GM20000 (cell line): ENCODE data around the gene SUGCT.

ENCODE experiments used
- DNase-seq: peaks from one replicate; pipeline ENCODE4 v3.0.0; 2012; ENCODE audit warnings: low spot score
- CTCF ChIP-seq: IDR thresholded peaks from 2 replicates; pipeline ENCODE4 v1.5.1; 2012; ENCODE audit warnings: mild to moderate bottlenecking, control low read depth; ENCODE audit errors: extremely low read depth, missing control alignments

SUGCT gene

GRCh38 chr7:40782836-40783235 lies 648.0 kb downstream of the SUGCT start:
- TF ChIP-seq CTCF = no peak
- DNase-seq = no peak

- no peak for TF ChIP-seq CTCF
- DNase-seq = no peak
These were observed 649.4 kb downstream of the SUGCT start for GRCh38 chr7:40784176-40784575.

GRCh38 chr7:40786909-40787308 lies 652.1 kb downstream of the SUGCT start:
- no peak for TF ChIP-seq CTCF
- no peak for DNase-seq

GRCh38 chr7:40793132-40793531 lies 658.3 kb downstream of the SUGCT start:
- no peak for DNase-seq
- no peak for TF ChIP-seq CTCF

- DNase-seq = no peak
- TF ChIP-seq CTCF = no peak
These were observed 660.8 kb downstream of the SUGCT start for GRCh38 chr7:40795607-40796006.

GRCh38 chr7:40796723-40797122 lies 661.9 kb downstream of the SUGCT start:
- no peak for DNase-seq
- TF ChIP-seq CTCF = no peak

GRCh38 chr7:40798613-40799012 lies 663.8 kb downstream of the SUGCT start:
- DNase-seq = no peak
- TF ChIP-seq CTCF = no peak
